Measurements from ENCODE around the gene FCAMR.

FCAMR gene

DNA sequence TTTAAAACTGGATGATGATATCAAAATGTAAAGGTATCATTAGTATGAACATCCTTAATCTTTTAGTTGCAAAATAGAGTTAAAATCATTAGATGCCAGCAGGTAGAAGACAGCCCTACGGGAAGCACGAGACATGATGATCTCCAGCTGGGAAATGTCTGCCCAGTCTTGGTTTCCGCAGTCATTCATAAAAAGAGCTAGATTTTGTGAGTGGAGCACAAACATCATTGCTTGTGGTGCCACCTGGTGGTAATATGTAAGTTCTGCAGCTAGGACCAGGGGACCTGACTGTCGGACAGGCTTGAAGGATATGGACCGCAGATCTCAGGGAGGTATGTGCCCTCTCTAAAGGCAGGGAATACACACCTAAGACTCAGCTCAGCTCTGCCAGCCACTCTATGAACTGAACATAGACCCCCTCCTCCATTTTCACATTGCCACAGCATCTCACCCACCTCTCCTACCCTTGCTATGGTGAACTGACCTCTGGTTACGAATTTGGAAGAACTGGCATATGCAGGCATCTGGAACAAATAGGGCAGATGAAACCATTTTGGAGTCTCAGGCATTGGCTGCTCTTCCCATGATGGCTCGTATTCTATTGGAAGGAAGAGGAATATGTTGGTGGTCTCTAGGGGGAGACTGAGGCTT, 57.7 kb downstream of the FCAMR start:
- no peaks in the 10 kb centered on the region for H3K79me2 ChIP-seq (ENCODE audit: low read length)
- H3K4me3 ChIP-seq (ENCODE audit: low read length), result no peak overlapping the region
- H4K20me1 ChIP-seq (ENCODE audit: insufficient read depth, low read length), result no peaks in the 10 kb centered on the region
- peak overlapping the region; percentile 15 for H3K4me2 ChIP-seq (ENCODE audit: low read length)
- H3K9me3 ChIP-seq (ENCODE audit: insufficient read depth, low read length), result no peaks in the 10 kb centered on the region
- TF ChIP-seq, protein P1, sequence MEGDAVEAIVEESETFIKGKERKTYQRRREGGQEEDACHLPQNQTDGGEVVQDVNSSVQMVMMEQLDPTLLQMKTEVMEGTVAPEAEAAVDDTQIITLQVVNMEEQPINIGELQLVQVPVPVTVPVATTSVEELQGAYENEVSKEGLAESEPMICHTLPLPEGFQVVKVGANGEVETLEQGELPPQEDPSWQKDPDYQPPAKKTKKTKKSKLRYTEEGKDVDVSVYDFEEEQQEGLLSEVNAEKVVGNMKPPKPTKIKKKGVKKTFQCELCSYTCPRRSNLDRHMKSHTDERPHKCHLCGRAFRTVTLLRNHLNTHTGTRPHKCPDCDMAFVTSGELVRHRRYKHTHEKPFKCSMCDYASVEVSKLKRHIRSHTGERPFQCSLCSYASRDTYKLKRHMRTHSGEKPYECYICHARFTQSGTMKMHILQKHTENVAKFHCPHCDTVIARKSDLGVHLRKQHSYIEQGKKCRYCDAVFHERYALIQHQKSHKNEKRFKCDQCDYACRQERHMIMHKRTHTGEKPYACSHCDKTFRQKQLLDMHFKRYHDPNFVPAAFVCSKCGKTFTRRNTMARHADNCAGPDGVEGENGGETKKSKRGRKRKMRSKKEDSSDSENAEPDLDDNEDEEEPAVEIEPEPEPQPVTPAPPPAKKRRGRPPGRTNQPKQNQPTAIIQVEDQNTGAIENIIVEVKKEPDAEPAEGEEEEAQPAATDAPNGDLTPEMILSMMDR (IDR thresholded peaks at IDR 0.05; ENCODE audit: low read depth, low read length), result peak; percentile 95
- TF ChIP-seq EZH2phosphoT487 (IDR thresholded peaks at IDR 0.05; ENCODE audit: low read depth), result no peak
- peaks cover 19% of the 10 kb centered on the region for H3K4me1 ChIP-seq (ENCODE audit: low read length)
- no peak overlapping the region for H3K27ac ChIP-seq (ENCODE audit: low read length)
- no peak overlapping the region; the same call in 1 of the 2 replicates for H2AFZ ChIP-seq (ENCODE audit: low read depth, low read length)
- H3K36me3 ChIP-seq (replicated peaks; ENCODE audit: low read depth, low read length), result no peaks in the 10 kb centered on the region
- peaks cover 22% of the 10 kb centered on the region for H3K27me3 ChIP-seq (ENCODE audit: low read depth, low read length)
- no peak overlapping the region for H3K9ac ChIP-seq (ENCODE audit: low read length)

DNA sequence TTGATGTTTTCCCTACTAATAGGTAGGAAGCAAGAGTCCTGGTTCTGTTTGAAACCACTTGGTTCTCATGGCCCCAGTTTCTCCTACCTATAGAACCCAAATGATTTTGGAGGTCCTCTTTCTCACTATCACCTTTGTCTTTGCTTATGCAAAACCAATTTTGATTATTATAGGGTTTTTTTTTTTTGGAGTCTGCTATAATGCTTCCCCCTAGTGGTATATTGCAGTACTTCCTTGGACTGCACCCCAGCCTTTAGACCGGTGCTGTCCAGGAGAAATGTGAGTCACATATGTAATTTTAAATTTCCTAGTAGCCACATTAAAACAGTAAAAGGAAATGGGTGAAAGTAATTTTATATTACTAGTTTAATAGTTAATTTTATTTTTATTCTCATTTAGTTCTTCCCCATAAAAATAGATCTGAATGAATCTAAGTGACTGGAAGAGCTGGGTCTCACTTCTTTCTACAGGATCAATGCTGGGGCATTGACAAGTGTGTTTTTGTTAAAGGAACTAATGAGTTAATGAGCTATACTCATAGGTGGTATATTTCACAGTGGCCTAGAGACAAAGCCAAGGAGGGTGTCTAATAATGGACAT, 59.1 kb downstream of the FCAMR start:
- Histone ChIP-seq H3K79me2 (ENCODE audit: low read length) (no peaks in the 10 kb centered on the region), H3K4me3 (ENCODE audit: low read length) (no peak overlapping the region), H3K9me3 (ENCODE audit: insufficient read depth, low read length) (no peaks in the 10 kb centered on the region), H3K4me1 (ENCODE audit: low read length) (peaks cover 25% of the 10 kb centered on the region), H3K4me2 (ENCODE audit: low read length) (no peak overlapping the region), H4K20me1 (ENCODE audit: insufficient read depth, low read length) (no peaks in the 10 kb centered on the region), H3K36me3 (replicated peaks; ENCODE audit: low read depth, low read length) (no peaks in the 10 kb centered on the region), H3K27ac (ENCODE audit: low read length) (no peak overlapping the region), H3K27me3 (ENCODE audit: low read depth, low read length) (peaks cover 22% of the 10 kb centered on the region), H2AFZ (ENCODE audit: low read depth, low read length) (no peak overlapping the region), H3K9ac (ENCODE audit: low read length) (no peak overlapping the region)
- no peak for TF ChIP-seq EZH2phosphoT487 (IDR thresholded peaks at IDR 0.05; ENCODE audit: low read depth)
- TF ChIP-seq, protein P1 (IDR thresholded peaks at IDR 0.05; ENCODE audit: low read depth, low read length), result peak; percentile 91

DNA sequence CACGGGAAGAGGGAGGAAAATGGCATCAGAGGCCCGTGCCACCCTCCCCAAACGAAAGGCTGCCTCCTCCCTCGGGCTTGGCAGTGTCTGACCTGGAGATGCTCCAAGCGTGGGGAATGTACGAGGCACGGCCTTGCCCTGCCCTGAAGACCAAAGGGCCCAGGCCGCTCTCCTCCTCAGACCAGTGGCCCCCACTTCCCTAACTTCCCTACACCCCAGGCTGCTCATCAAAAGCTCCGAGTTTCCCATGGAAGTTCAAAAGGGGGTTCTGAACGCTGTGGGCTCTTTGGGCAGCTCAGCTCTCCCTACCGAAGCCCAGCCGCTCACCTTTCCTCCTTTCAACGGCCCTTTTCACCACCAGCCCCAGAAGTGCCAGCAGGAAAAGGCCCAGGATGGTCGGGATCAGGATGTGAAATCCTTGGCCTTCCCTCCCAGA, 60.4 kb downstream of the FCAMR start:
- no peaks in the 10 kb centered on the region for H4K20me1 ChIP-seq (ENCODE audit: insufficient read depth, low read length)
- H2AFZ ChIP-seq (ENCODE audit: low read depth, low read length), result peak overlapping the region; percentile 55
- no peaks in the 10 kb centered on the region for H3K9me3 ChIP-seq (ENCODE audit: insufficient read depth, low read length)
- H3K4me3 ChIP-seq (ENCODE audit: low read length), result peak overlapping the region; percentile 77
- no peaks in the 10 kb centered on the region for H3K79me2 ChIP-seq (ENCODE audit: low read length)
- H3K27ac ChIP-seq (ENCODE audit: low read length), result no peak overlapping the region
- H3K4me1 ChIP-seq (ENCODE audit: low read length), result peaks cover 37% of the 10 kb centered on the region
- H3K36me3 ChIP-seq (replicated peaks; ENCODE audit: low read depth, low read length), result no peaks in the 10 kb centered on the region
- peak overlapping the region; percentile 46 for H3K9ac ChIP-seq (ENCODE audit: low read length)
- H3K4me2 ChIP-seq (ENCODE audit: low read length), result peak overlapping the region; percentile 84
- TF ChIP-seq EZH2phosphoT487 (IDR thresholded peaks at IDR 0.05; ENCODE audit: low read depth), result no peak
- TF ChIP-seq, protein P1 (IDR thresholded peaks at IDR 0.05; ENCODE audit: low read depth, low read length), result no peak
- peaks cover 22% of the 10 kb centered on the region for H3K27me3 ChIP-seq (ENCODE audit: low read depth, low read length)

DNA sequence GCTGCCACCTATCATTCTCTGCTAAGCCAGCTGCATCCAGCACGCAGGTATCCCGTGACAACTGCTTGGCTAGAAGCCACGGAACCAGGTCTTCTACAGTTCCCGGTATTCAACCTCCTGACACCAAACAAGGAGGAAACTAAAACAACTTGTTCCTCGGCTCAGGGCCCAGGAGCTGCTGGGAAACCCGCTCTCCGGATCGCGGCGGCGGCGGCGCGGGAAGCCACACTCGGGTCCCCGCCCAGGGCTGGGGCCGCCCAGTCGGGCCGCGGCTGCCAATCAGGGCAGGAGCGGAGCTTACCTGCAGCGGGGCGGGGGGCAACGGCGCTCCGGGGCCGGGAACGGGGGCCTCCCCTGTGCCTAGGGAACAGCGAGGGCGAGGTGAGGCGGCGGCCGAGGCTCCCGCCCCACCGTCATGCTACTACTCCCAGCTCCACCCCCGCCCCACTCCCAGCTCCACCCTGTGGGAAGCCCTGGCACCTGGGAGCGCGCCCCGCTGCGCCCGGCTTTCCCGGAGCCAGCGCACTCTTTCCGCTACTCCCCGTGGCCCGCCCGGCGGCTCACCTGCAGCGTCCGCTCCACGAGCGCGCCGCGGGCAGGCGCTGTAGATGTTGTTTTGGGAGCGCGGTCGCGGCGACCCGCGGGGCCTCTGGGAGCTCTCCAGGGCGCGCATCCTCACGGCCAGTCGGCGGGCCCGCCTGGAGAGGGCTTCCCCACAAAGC, 60.9 kb downstream of the FCAMR start:
- Histone ChIP-seq H3K9ac (ENCODE audit: low read length) (peak overlapping the region; percentile 46), H2AFZ (ENCODE audit: low read depth, low read length) (peak overlapping the region; percentile 55), H3K4me3 (ENCODE audit: low read length) (peak overlapping the region; percentile 77), H3K36me3 (replicated peaks; ENCODE audit: low read depth, low read length) (no peaks in the 10 kb centered on the region), H3K27me3 (ENCODE audit: low read depth, low read length) (peaks cover 22% of the 10 kb centered on the region), H3K9me3 (ENCODE audit: insufficient read depth, low read length) (no peaks in the 10 kb centered on the region), H3K4me1 (ENCODE audit: low read length) (peaks cover 41% of the 10 kb centered on the region), H3K79me2 (ENCODE audit: low read length) (no peaks in the 10 kb centered on the region), H3K27ac (ENCODE audit: low read length) (no peak overlapping the region), H3K4me2 (ENCODE audit: low read length) (peak overlapping the region; percentile 84), H4K20me1 (ENCODE audit: insufficient read depth, low read length) (no peaks in the 10 kb centered on the region)
- no peak for TF ChIP-seq EZH2phosphoT487 (IDR thresholded peaks at IDR 0.05; ENCODE audit: low read depth)
- TF ChIP-seq, protein P1 (IDR thresholded peaks at IDR 0.05; ENCODE audit: low read depth, low read length), result peak; percentile 23
